Activated T-helper 1 cell treated with Interleukin-2 at 50 U/mL for 16 hours (primary cell): ENCODE measurements around the gene DNM1.
"Not testable (repeated sequence)": the region's sequence is repeated elsewhere in the genome, so short reads cannot be mapped to it uniquely, and the experiment has no call there.

Experiments used
- DNase-seq: peaks from one replicate; pipeline ENCODE4 v3.0.0-alpha.2; 2020; ENCODE audit warnings: low read depth

Gene DNM1

GRCh38 chr9:128279088-128280073, 76.2 kb downstream of the DNM1 start:
- not testable (repeated sequence) for DNase-seq

- DNase-seq, result no peak
Measured at GRCh38 chr9:128280084-128280622, 77.0 kb downstream of the DNM1 start.

- DNase-seq, result no peak
Measured at GRCh38 chr9:128282500-128282899, 79.3 kb downstream of the DNM1 start.

- DNase-seq, result no peak
Measured at GRCh38 chr9:128285033-128285784, 82.0 kb downstream of the DNM1 start.

GRCh38 chr9:128286440-128286839, 83.3 kb downstream of the DNM1 start:
- DNase-seq, result no peak

- DNase-seq, result no peak
Measured at GRCh38 chr9:128288273-128289004, 85.3 kb downstream of the DNM1 start.

GRCh38 chr9:128292009-128292408, 88.8 kb downstream of the DNM1 start:
- no peak for DNase-seq

GRCh38 chr9:128293091-128293490, 89.9 kb downstream of the DNM1 start:
- no peak for DNase-seq

- no peak for DNase-seq
Measured at GRCh38 chr9:128294142-128294541, 91.0 kb downstream of the DNM1 start.

GRCh38 chr9:128296340-128297220, 93.4 kb downstream of the DNM1 start:
- DNase-seq, result no peak

GRCh38 chr9:128297221-128297773, 94.1 kb downstream of the DNM1 start:
- DNase-seq, result no peak

- DNase-seq, result no peak
Measured at GRCh38 chr9:128298535-128299482, 95.6 kb downstream of the DNM1 start.

- no peak for DNase-seq
Measured at GRCh38 chr9:128304136-128304970, 101.2 kb downstream of the DNM1 start.
